Measurements from ENCODE around the gene FARS2. TPM values are rescaled to one million over a fixed set of nuclear protein-coding genes. Genes with fewer than 3 reads are reported as not detected.
"Not testable (repeated sequence)": the region's sequence is repeated elsewhere in the genome, so short reads cannot be mapped to it uniquely, and the experiment has no call there.

FARS2 gene
- total RNA-seq, 1 donor from 2014 or later = 36.6 TPM

DNA sequence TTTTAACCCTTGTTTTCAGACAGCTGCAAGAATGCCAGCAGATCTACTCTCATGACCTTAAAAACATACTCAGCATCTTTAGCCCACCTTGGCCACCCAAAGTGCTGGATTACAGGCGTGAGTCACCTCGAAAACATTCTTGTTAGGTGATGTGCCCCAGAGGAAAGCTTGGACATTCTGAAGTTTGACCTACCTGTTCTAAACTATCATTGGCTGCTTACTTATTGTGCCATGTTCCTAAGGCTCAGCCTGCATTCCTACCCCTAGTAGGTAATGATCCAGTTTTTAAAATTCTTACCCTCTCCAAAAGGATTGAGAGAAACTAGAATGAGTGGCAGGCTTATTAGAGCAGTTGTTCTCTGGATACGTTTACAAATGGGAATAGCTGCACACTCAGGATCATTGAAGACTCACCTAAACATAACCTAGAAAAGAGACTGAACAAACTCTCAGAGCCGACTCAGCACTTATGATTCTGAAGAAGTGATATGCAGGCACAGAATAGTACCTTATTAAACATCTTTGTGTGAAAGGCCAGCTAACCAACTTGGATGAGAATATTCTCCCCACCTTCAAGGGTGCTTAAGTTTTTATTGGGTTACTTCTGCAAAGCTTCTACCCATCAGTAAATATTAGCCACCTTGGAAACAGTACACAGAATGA lies 383.3 kb downstream of the FARS2 start:
- no peak for DNase-seq

DNA sequence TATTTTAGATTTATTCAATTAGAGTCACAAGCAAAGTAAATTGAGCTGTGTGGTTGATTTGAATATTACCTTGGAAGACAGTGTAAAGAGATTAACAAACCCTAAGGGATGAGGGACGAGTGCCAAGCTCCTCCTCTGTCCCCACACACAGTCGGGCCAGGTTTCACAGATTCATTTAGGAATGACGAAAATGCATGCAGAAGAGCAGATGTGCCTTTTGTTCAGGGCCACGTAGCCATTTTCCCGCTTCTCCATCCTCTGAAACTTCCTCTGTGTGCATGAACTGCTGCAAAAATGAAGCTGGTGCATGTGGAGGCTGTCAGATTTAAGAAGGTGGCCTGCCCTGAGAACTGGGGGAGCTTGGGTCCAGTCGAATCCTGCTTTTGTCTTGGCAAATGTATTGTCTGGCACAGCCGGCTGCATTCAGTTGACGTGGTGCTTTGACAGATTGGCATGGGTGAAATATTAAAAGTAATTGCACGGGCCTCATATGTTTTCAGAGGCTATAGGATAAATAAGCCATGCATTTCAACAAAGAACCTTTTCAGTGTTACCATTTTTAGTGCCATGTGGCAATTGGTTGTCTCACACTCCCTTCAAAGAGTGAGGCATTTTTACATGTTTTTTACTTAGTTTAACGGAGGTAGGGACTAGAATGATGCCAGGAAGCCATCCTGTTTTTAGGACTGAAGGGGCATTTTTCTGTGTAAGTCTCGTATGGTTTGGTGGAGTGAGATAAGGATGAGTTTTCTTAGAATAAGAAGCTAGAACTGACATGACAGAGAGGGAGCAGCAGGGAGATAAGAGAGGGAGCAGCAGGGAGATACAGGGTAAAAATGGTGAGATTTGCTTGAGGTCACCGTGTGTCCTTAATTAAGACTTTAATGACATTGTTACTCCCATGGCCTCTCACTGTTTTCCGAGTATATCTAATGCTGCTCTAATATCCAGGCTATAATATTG lies 384.3 kb downstream of the FARS2 start:
- DNase-seq = no peak

DNA sequence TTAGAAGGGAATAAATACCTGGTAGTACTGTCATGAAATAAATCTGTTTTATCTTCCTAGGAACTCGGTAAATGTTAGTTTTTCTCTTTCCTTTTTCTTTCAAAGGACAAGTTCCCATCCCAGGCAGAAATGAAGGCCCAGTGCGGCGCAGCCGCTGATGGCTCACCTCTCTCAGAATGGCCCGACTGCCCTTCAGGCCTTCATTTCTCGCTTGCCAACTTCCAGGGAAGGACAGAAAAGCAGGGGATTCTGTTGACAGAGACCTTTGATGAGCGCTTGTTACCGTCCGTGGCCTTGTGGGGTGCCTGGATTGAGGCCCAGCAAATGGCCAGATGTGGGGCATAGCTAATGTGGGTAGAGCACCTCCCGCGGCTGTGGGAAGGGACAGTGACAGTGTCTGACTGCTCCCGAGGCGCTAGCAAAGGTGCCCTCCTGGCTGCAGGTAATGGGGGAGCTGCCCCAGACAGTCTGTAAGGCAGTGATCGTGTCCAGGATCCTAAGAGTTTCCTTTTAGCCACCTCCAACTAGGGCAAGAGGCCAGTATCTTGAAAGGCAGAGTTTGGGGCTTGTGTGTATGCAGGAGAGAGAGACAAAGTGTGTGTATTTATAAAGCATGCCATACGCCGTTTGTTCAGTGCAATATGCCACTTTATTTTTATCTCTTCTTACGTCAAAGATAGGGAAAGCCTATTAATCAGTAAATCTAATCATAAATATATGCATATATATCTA lies 391.3 kb downstream of the FARS2 start:
- no peak for DNase-seq

DNA sequence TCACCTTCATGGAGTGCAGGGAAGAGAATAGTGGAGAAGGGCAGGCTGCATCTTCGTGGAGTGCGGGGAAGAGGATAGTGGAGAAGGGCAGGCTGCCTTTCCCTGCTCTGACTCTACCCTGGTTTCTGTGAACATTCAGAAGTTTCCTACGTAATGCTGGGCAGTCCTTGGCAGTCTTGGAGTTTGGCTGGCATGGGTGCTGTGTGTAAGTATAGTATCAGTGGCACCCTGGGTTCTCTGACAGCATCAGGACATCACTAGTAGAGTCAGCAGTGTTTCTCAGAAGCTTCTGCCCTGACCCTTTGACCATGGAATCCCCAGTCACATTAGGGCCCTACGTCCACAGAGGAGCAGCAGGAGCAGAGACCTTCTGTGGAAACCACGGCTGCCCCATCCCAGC lies 392.5 kb downstream of the FARS2 start:
- no peak for DNase-seq

DNA sequence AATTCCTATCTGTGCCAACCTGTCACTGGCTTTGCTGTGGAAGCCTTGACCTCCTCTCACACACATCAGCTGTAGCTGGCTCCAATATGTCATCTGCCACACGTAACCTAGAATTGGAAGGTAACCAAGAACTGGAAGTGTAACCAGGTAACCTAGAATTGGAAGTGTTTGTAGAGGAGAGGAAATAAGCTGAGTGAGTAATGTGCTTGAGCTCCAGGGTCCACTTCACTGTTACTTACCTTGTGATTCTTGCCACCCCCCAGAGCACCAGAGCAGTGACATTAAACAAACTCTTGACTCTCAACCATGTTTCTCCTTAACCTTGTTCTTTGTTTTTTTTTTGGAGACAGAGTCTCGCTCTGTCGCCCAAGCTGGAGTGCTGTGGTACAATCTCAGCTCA lies 394.9 kb downstream of the FARS2 start:
- no peak for DNase-seq

DNA sequence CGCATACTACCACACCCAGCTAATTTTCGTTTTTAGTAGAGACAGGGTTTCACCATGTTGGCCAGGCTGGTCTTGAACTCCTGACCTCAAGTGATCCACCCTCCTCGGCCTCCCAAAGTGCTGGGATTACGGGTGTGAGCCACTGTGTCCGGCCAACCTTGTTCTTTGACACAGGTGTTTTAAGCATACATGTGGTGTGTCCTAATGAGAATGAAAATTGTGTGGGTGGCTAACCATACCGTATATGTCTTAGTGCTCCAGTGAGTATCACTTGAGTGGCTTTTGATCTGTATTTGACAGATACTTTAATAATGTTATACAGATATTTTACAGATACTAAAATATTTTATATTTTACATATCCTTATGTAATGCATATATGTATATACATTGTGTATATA lies 395.4 kb downstream of the FARS2 start:
- not testable (repeated sequence) for DNase-seq

DNA sequence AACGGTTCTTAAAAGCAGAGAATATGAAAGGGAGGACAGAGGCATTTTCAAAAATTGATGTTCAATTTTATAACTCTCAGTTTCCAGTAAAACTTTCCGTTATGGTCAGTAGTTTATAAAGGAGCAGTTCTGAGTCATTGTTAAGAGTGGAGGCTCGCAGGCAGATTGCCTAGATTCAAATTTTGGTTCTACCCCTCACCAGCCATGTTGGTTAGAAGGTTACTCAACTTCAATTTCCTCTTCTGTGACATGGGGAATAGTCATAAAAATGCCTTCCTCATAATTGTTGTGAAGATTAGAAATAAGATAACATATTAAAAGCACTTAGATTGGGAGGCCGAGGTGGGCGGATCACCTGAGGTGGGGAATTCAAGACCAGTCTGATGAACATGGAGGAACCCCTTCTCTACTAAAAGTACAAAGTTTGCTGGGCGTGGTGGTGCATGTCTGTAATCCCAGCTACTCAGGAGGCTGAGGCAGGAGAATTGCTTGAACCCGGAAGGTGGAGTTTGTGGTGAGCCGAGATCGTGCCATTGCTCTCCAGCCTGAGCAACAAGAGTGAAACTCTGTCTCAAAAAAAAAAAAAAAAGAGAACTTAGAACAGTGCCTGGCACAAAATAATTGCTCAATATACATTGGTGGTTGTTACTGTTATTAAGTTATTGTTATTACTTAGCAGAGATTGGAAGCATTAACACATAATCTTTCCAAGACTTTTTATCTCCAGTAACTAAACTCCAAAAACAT lies 396.5 kb downstream of the FARS2 start:
- DNase-seq = no peak

DNA sequence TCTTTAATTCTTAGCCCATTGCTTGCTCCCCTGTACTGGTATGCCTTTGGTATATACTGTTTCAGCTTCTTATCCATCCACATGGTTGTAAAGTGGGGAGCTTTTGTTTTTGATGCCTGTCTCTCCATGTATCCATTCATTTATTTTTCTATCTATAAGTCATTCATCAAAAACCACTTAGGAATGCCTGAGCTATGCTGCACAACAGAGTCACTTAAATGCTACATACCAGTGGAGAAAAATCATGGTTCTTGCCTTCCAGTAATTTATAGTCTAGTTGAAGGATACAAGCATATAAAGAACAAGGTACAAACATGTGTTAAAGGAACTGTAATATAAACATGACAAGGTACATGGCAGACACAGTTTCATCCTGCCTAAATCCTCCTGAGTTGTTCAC lies 398.2 kb downstream of the FARS2 start:
- no peak for DNase-seq

DNA sequence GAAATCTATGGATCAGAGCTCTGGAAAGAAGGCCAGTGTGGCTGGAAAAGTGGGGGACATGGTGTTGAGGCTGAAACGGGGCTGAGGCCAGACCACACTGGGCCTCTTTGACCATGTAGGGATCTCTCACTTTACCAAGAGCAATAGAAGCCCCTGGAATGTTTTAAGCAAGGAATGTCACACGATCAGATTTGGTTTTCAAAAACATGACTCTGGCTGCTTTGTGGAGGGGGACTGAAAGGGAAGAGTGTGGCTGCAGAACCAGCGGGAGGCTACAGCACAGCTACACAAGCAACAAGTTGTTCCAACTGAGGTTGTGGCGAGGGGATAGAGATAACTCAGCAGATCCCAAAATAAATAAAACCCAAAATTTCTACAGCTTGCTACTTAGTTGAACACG lies 399.5 kb downstream of the FARS2 start:
- DNase-seq = no peak

DNA sequence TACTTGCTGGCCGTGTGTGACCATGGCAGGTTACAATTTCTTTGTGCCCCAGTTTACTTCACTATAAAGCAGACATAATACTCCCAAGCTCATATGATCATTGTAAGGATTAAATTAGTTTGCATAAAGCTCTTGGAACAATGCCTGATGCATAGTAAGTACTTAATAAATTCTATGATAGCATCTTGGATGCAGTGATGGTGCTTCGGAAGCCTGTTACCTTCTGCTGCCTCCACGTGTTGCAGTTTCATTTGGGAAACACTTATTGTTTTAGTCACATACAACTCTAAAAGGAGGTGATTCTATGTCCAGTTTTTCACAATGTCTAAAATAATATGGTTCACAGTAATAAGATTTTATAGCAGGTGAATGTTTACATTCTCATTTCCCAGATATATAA lies 401.5 kb downstream of the FARS2 start:
- DNase-seq = no peak

DNA sequence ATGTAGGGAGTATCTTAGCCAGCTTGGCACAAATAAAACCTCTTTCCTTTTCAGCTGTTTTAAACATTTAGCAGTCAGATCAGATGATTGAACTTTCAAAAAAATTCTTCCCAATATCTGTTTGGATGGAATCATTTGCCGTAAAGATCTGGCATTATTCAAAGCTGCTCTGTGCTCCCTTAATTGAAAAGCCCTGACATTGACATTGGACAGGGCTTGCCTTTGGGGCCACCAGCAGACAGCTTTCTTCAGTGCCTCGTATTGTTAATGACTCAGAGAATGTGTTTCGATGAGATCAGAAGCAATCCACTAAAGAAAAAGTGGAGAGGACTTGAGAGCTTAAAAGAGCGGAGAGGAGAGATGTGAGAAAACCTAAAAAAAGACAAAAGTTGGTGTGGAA lies 401.9 kb downstream of the FARS2 start:
- DNase-seq = no peak

DNA sequence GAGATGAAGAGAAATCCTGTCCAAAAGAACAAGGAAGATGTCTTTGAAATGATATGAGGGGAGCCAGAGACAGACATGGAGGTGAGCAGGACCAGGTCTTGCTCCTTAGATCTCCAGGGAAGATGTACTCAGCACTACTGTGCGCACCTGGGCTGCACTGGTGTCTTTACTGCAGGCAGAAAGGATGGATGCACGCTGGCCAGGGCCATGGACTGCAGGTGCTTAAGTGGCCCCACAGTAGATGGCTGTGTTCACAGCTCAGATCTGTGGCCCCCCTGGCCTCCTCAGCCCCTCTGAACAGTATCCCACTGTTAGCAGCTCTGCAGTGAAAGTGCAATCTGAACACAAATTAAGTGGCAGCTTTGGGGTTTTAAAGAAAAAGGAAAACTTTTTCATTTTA lies 402.4 kb downstream of the FARS2 start:
- DNase-seq = no peak

DNA sequence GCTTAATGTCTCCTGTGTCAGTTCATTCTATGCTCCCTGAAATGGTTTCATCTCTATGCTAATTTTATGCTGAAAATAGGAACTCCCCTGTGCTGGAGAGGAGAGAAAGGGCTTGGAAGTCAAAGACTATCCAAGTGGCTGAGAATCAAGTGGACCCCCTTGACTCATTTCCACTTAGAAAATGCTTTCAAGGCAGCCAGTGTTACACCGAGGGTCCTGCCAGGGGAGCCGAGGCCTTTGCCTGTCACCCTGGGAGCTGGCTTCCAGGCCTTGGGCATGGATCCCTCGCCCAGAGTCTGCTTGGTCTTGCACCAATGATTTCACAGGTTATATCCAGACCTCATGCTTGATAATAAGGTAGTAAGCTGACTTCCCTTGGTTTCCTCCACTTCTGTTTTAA lies 402.8 kb downstream of the FARS2 start:
- DNase-seq = no peak

DNA sequence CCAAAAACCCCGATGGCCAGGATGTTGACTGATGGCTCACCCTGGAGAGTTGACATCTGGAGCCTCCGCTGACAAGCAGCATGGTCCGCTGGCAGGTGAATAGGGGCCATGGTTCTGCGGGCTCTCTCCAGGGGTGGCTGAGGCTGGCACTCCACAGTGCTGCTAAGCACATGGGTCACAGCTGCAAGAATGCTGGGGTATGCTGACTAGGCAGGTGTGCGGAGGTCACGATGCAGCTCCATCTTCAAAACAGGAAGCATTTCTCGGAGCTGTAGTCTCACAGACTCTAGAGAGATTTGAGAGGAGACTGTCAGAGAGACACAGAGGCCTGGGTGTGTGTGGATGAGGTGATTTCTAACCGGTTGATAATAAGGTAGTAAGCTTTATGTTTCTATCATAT lies 403.9 kb downstream of the FARS2 start:
- DNase-seq = no peak

DNA sequence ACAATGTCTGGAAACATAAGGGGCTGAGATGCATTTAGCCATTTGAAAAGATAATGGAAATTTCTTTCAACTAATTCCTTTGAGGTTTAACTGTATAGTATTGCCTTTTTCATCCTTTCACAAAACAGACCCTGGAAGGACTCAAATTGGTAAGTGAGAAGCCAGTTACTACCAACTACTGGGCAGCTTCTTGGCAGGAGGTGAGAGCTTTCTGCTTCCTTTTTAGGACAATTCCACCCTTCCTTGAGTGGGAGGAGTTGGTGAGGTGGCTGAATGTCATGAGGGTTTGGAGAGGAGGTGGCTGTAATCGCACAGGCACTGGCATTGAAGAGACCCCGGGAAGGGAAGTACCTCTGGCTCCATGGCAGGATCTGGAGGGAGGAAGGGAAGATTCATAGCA lies 404.4 kb downstream of the FARS2 start:
- no peak for DNase-seq

DNA sequence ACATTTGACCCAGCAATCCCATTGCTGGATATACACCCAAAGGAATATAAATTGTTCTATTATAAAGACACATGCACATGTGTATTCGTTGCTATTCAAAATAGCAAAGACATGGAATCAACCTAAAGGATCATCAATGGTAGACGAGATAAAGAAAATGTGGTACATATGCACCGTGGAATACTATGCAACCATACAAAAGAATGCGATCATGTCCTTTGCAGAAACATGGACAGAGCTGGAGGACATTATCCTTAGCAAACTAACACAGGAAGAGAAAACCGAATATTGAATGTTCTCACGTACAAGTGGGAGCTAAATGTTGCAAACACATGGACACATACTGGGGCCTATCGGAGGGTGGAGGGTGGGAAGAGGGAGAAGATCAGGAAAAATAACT lies 405.4 kb downstream of the FARS2 start:
- DNase-seq = no peak

DNA sequence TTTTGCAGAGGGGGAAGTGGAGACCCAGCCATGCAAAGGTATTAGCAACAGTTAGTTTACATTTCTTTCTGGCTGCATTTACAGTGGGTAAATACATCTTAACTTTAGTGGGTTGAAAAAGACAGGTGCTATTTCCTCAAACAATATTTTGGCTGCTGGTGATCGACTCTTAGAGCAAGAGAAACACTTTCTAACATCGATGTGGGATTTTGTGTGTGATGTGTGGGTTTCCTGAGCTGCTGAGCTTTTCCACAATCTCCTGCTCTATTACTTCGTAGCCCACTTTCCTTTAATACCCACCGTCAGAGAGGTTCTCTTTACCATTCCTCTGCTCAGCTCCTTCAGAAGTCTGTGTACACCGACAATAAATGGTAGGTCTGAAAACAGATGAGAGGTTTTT lies 406.4 kb downstream of the FARS2 start:
- DNase-seq = no peak

DNA sequence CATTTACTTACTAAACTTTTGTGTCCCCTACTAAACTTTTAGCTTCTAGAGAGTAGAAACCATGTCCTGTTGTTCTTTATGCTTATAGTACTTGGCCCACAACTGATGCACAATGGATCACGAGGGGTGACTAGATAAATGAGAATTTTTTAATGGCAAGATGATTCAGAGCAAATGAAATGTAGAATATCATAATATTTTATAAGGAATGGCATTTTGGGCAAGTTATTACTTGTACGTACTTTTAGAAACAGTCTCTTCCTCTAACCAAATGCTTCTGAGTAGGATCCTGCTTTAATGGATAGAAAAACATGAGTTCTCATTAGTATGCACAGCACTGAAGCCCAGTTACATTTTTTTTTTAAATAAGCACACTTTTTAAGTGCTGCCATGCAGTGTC lies 409.1 kb downstream of the FARS2 start:
- DNase-seq = no peak

DNA sequence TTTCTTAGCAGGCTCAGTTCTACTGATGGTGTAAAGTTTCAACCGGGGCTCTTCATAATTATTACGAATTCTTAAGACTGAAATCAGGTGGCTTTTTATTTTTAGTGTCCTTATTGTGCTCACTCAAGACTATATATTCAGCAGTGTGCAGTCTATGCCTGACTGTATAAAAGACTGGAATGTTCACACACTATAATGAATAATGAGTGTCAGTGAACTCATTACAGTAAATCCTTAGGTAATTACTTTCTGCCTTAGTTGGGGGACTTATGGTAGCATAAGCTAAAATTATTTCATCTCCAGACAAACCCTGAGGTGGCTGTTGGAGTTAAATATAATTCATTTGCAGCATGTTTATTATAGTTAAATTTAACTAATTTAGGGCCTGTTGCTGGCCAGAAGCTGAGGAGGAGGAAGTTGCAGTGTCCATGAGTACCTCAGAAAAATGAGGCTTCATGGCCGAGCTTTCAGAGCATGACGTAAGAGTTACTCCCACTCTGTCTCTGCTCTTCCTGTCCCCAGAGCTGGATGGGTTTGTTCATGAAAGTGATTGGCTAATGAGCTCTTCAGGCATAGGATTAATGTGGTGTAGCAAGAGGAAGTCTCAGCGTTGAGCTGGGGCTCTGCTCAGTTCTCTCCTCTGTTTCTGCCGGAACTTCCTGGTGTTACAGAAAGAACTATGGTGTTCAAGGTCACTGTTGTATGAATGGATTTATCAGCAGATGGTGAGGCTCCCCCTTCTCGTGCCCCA lies 409.7 kb downstream of the FARS2 start:
- peak; percentile 18 for DNase-seq

DNA sequence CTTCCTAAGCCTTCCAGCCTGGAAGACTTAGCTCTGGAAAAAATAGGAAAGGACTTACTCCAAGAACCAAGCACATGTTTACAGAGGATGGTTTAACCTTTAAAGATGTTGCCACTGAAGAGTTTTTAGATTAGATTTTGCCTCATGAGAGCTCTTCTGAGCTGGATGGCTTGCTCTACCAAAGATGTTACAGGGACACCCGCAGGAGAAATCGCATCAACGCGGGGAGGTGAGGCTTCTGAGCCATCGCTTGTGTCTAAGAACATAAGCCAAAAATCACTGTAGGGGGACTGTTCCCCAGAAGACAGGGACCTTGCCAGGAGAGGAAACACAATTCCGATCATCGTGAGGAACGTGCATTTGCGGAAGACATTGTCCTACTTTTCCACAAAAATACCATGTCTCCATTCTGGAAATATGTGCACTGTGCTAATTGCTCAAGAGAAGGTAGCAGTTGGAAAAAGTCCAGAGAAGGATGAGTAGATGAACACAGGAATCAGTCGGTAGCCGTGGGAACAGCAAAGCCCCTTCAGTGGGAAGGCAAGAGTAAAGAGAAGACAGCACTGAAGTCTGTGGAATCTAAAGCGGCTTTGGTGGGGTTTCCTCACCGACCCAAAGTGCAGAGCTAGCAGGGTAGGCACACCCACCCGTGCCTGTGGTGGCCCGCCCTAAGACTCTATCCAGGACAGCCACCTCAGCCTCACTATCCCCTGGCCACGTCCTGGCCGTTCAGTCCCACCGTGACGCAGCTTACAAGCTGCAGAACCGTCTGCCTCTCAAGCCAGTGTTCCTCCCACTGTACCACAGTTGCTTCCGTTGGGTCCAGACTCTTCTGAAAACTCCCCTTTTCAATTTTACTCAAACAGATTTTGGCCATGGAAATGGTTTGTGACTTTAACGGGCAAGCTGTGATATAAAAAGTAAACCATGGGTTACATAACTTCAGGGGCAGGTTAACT lies 410.6 kb downstream of the FARS2 start:
- DNase-seq = no peak

DNA sequence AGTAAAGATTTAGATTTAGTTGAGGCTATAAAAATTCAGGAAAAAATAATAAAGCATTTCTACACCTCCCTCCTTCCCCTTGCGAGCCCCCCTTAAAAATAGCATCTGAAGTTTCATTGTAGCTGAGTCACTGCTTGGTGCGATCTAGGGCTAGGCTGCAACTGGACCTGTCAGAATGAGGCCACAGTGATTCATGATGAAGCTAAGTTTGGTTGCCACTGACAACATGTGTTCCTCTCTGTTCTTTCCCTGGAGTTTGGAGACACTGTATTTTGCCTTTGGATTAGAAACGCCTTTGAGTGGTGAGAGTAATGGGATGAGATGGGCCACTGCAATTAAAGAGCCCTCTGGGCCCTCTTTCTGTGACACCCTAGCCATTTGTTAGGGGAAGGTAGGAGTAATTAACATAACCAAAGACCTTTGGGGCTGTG lies 411.3 kb downstream of the FARS2 start:
- DNase-seq = peak; percentile 18
